ENCODE measurements around the gene MAP1LC3B2.
"Not testable (repeated sequence)": the region's sequence is repeated elsewhere in the genome, so short reads cannot be mapped to it uniquely, and the experiment has no call there.

The MAP1LC3B2 gene

GRCh38 chr12:116558280-116559161, 660 bp upstream of the MAP1LC3B2 start:
- no peak for DNase-seq (ENCODE audit: low read depth in 2 of 2)

GRCh38 chr12:116561181-116561821, 2.1 kb downstream of the MAP1LC3B2 start:
- DNase-seq (ENCODE audit: low read depth in 2 of 2), result no peak

GRCh38 chr12:116562090-116562489, 2.9 kb downstream of the MAP1LC3B2 start:
- DNase-seq (ENCODE audit: low read depth in 2 of 2), result no peak

GRCh38 chr12:116563262-116563661, 4.1 kb downstream of the MAP1LC3B2 start:
- no peak for DNase-seq (ENCODE audit: low read depth in 2 of 2)

- DNase-seq (ENCODE audit: low read depth in 2 of 2), result no peak
Measured at GRCh38 chr12:116564080-116564479, 4.9 kb downstream of the MAP1LC3B2 start.

- DNase-seq (ENCODE audit: low read depth in 2 of 2), result not testable (repeated sequence)
Measured at GRCh38 chr12:116565221-116565620, 6.0 kb downstream of the MAP1LC3B2 start.

- DNase-seq (ENCODE audit: low read depth in 2 of 2), result no peak
Measured at GRCh38 chr12:116565963-116566362, 6.8 kb downstream of the MAP1LC3B2 start.

- no peak for DNase-seq (ENCODE audit: low read depth in 2 of 2)
Measured at GRCh38 chr12:116568203-116568602, 9.0 kb downstream of the MAP1LC3B2 start.

GRCh38 chr12:116571089-116571488, 11.9 kb downstream of the MAP1LC3B2 start:
- no peak for DNase-seq (ENCODE audit: low read depth in 2 of 2)

- DNase-seq (ENCODE audit: low read depth in 2 of 2), result no peak
Measured at GRCh38 chr12:116573776-116574175, 14.6 kb downstream of the MAP1LC3B2 start.

GRCh38 chr12:116575754-116576153, 16.6 kb downstream of the MAP1LC3B2 start:
- DNase-seq (ENCODE audit: low read depth in 2 of 2), result not testable (repeated sequence)

- DNase-seq (ENCODE audit: low read depth in 2 of 2), result no peak
Measured at GRCh38 chr12:116577154-116577561, 18.0 kb downstream of the MAP1LC3B2 start.

- DNase-seq (ENCODE audit: low read depth in 2 of 2), result no peak
Measured at GRCh38 chr12:116578051-116578450, 18.9 kb downstream of the MAP1LC3B2 start.

GRCh38 chr12:116582610-116583009, 23.4 kb downstream of the MAP1LC3B2 start:
- no peak for DNase-seq (ENCODE audit: low read depth in 2 of 2)

GRCh38 chr12:116583129-116583694, 24.0 kb downstream of the MAP1LC3B2 start:
- DNase-seq (ENCODE audit: low read depth in 2 of 2), result no peak

GRCh38 chr12:116587270-116587669, 28.1 kb downstream of the MAP1LC3B2 start:
- no peak for DNase-seq (ENCODE audit: low read depth in 2 of 2)

GRCh38 chr12:116588390-116589028, 29.3 kb downstream of the MAP1LC3B2 start:
- DNase-seq (ENCODE audit: low read depth in 2 of 2), result no peak

GRCh38 chr12:116589581-116589980, 30.4 kb downstream of the MAP1LC3B2 start:
- DNase-seq (ENCODE audit: low read depth in 2 of 2), result no peak

- DNase-seq (ENCODE audit: low read depth in 2 of 2), result no peak
Measured at GRCh38 chr12:116590561-116590960, 31.4 kb downstream of the MAP1LC3B2 start.

GRCh38 chr12:116591855-116592637, 32.9 kb downstream of the MAP1LC3B2 start:
- no peak for DNase-seq (ENCODE audit: low read depth in 2 of 2)

- DNase-seq (ENCODE audit: low read depth in 2 of 2), result no peak
Measured at GRCh38 chr12:116592731-116593130, 33.5 kb downstream of the MAP1LC3B2 start.
